ENCODE results near the gene MEX3D. TPM values are rescaled to one million over a fixed set of nuclear protein-coding genes. Genes with fewer than 3 reads are reported as not detected.

Gene MEX3D
- total and polyA plus RNA-seq, 9 donors = 7.3 to 54.4 (median 34.8) TPM

DNA sequence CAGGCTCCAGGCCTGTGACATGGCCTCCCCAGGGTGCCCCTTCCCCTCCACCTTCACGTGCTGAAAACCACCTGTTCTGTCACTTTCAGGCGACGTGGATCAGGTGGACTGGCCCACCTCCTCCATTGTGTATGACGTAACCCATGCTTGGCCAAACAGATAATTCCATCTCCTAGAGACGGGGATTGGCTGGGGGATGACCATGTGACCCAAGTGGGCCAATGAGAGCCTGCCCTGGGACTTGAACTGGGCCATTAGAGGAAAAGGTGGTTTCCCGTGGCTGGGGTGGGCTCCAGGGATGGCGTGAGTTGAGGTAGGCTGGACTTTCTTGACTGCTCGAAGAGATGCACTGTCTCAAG, 51.8 kb downstream of the MEX3D start:
- TF ChIP-seq, protein P1, sequence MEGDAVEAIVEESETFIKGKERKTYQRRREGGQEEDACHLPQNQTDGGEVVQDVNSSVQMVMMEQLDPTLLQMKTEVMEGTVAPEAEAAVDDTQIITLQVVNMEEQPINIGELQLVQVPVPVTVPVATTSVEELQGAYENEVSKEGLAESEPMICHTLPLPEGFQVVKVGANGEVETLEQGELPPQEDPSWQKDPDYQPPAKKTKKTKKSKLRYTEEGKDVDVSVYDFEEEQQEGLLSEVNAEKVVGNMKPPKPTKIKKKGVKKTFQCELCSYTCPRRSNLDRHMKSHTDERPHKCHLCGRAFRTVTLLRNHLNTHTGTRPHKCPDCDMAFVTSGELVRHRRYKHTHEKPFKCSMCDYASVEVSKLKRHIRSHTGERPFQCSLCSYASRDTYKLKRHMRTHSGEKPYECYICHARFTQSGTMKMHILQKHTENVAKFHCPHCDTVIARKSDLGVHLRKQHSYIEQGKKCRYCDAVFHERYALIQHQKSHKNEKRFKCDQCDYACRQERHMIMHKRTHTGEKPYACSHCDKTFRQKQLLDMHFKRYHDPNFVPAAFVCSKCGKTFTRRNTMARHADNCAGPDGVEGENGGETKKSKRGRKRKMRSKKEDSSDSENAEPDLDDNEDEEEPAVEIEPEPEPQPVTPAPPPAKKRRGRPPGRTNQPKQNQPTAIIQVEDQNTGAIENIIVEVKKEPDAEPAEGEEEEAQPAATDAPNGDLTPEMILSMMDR (IDR thresholded peaks at IDR 0.05) = no peak
- TF ChIP-seq EP300 (IDR thresholded peaks at IDR 0.05) = no peak
- TF ChIP-seq POLR2A (IDR thresholded peaks at IDR 0.05) = no peak
- intact Hi-C loops (cut with DNase I) = no loop called here

DNA sequence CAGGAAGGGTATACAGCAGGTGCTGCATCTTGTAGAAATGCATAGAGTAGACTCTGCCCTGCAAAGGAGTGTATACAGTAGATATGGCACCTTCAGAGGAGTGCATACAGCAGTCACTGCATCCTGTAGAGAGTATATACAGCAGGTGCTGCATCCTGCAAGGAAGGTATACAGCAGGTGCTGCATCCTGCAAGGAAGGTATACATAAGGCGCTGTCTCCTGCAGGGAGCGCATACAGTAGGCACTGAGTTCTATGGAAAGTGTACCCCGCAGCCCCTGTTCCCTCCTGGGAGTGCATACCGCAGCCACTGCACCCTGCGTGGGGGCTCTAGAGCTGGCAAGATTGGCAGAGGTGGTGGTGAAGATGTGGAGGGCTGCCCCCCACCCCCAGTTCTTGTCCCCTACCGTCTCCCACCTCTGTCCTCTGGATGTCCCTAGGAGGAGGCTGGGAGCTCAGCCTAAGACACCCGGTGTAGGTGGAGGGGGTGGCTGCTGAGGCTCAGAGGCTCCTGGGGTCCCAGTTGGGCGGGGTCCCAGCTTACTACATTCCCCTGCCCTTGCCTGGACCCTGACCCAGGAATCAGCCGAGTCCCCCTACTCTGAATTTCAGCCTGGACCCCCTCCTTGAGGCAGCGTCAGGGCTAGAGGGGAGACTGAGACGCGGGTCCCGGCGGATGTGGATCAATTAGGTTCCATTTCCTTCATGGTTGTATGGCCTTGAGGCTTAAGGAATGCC, 53.0 kb downstream of the MEX3D start:
- no peak for DNase-seq
- Histone ChIP-seq H3K4me1 (ENCODE audit: insufficient read depth) (no peaks in the 10 kb centered on the region), H3K27me3 (peaks cover 5% of the 10 kb centered on the region), H3K4me3 (no peak overlapping the region), H3K36me3 (no peaks in the 10 kb centered on the region), H3K27ac (no peak overlapping the region), H3K9me3 (no peaks in the 10 kb centered on the region)
- 58 to 75% (median 69%) methylated on average over 14 of the region's 14 CpGs for WGBS, 3 donors
- TF ChIP-seq, protein P1 (IDR thresholded peaks at IDR 0.05) = no peak
- no peak for TF ChIP-seq EP300 (IDR thresholded peaks at IDR 0.05)
- TF ChIP-seq POLR2A (IDR thresholded peaks at IDR 0.05) = no peak
- intact Hi-C loops (cut with DNase I) = no loop called here

More for the DNA sequence above, 51.8 kb downstream of the MEX3D start:
- DNase-seq = no peak
- Histone ChIP-seq H3K4me3 (no peak overlapping the region), H3K36me3 (no peaks in the 10 kb centered on the region), H3K27ac (no peak overlapping the region), H3K4me1 (ENCODE audit: insufficient read depth) (no peaks in the 10 kb centered on the region), H3K9me3 (no peaks in the 10 kb centered on the region), H3K27me3 (peaks cover 5% of the 10 kb centered on the region)
- WGBS, 3 donors = 64 to 75% (median 70%) methylated on average over 8 of the region's 8 CpGs

DNA sequence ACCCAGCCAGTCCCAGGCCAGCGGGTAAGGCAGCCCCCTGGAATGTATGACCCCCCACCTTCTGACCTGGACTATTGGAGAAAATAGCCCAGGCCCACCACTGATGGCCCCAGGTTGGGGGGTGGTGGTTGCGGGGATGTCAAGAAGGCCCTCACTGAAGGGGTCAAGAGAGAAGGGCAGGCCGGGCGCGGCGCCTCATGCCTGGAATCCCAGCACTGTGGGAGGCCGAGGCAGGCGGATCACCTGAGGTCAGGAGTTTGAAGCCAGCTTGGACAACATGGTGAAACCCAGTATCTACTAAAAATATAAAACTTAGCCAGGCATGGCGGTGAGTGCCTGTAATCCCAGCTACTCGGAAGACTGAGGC, 53.8 kb downstream of the MEX3D start:
- Histone ChIP-seq H3K9me3 (no peaks in the 10 kb centered on the region), H3K27me3 (peaks cover 5% of the 10 kb centered on the region), H3K36me3 (no peaks in the 10 kb centered on the region), H3K4me1 (ENCODE audit: insufficient read depth) (no peaks in the 10 kb centered on the region), H3K27ac (no peak overlapping the region), H3K4me3 (no peak overlapping the region)
- DNase-seq = no peak
- TF ChIP-seq, protein P1 (IDR thresholded peaks at IDR 0.05) = no peak
- TF ChIP-seq EP300 (IDR thresholded peaks at IDR 0.05) = no peak
- TF ChIP-seq POLR2A (IDR thresholded peaks at IDR 0.05) = no peak
- WGBS, 3 donors = 47 to 84% (median 49%) methylated on average over 10 of the region's 10 CpGs
- intact Hi-C loops (cut with DNase I) = no loop called here

DNA sequence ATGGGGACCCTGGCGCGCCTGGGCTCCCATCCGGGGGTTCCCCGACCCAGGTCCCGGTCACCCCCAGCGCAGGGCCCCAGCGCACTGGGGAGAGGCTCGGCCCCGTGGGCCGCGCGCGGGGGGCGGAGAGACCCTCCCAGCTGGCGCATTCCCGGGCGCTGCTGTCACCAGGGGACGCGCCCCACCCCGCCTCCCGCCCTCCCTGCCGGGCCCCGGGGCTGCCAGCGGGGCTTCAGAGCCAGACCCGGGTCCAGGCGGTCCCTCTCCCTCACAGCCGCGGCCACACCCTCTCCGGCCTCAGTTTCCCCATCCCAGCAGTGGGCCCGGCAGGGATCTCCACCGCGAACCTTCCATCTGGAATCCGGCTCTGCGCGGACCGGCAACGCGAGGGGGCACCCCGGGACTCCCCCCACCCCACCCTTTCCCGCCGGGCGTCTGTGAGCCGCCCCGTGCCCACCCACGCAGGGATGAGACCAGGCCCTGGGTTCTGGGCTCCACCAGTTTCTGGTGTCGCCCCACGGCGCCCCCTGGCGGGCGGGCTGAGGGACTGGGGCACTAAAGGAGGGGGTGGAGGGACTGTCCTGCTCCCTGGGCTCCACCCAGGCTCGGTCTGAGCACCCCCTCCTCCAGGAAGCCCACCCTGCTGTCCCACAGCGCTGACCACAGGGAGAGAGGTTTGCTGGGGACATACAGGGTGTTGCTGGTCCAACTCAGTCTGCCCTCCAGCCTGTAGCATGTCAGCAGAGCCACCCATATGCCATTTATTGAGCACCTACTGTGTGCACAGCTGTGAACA, 54.4 kb downstream of the MEX3D start:
- no peaks in the 10 kb centered on the region for H3K36me3 ChIP-seq
- TF ChIP-seq, protein P1 (IDR thresholded peaks at IDR 0.05) = no peak
- TF ChIP-seq POLR2A (IDR thresholded peaks at IDR 0.05) (no peak), EP300 (IDR thresholded peaks at IDR 0.05) (no peak)
- DNase-seq = peak in 1 of 5 donors; percentile 43
- H3K4me3 ChIP-seq = peak overlapping the region; percentile 55
- no peaks in the 10 kb centered on the region for H3K9me3 ChIP-seq
- peaks cover 5% of the 10 kb centered on the region for H3K27me3 ChIP-seq
- WGBS, 3 donors = 2 to 6% (median 3%) methylated on average over 29 to 52 of the region's 52 CpGs
- H3K4me1 ChIP-seq (ENCODE audit: insufficient read depth) = no peaks in the 10 kb centered on the region
- peak overlapping the region in 1 of 2 donors; percentile 29 for H3K27ac ChIP-seq
- intact Hi-C loops (cut with DNase I) = no loop called here

All from ovary (tissue), 9 donors.